Measurements from ENCODE around the gene SOAT1.

DNA sequence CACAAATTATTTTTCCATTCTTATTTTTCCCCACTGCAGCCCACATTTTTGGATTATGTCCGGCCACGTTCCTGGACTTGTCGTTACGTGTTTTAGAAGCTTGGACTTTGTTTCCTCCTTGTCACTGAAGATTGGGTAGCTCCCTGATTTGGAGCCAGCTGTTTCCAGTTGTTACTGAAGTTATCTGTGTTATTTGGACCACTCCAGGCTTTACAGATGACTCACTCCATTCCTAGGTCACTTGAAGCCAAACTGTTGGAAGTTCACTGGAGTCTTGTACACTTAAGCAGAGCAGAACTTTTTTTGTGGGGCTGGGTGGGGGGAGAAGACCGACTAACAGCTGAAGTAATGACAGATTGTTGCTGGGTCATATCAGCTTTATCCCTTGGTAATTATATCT, 59.9 kb downstream of the SOAT1 start:
- TF ChIP-seq CEBPB (IDR thresholded peaks at IDR 0.05) (no peak), EP300 (IDR thresholded peaks at IDR 0.05; ENCODE audit: borderline replicate concordance) (no peak), RAD21 (IDR thresholded peaks at IDR 0.05; ENCODE audit: low read depth) (no peak), FOXM1 (IDR thresholded peaks at IDR 0.05; ENCODE audit: borderline replicate concordance, low read depth) (no peak), TAF1 (IDR thresholded peaks at IDR 0.05; ENCODE audit: low read depth) (no peak), TEAD4 (IDR thresholded peaks at IDR 0.05) (no peak), EGR1 (IDR thresholded peaks at IDR 0.05) (no peak)
- TF ChIP-seq, protein P1, sequence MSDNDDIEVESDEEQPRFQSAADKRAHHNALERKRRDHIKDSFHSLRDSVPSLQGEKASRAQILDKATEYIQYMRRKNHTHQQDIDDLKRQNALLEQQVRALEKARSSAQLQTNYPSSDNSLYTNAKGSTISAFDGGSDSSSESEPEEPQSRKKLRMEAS (IDR thresholded peaks at IDR 0.05): no peak
- TF ChIP-seq, protein P2, sequence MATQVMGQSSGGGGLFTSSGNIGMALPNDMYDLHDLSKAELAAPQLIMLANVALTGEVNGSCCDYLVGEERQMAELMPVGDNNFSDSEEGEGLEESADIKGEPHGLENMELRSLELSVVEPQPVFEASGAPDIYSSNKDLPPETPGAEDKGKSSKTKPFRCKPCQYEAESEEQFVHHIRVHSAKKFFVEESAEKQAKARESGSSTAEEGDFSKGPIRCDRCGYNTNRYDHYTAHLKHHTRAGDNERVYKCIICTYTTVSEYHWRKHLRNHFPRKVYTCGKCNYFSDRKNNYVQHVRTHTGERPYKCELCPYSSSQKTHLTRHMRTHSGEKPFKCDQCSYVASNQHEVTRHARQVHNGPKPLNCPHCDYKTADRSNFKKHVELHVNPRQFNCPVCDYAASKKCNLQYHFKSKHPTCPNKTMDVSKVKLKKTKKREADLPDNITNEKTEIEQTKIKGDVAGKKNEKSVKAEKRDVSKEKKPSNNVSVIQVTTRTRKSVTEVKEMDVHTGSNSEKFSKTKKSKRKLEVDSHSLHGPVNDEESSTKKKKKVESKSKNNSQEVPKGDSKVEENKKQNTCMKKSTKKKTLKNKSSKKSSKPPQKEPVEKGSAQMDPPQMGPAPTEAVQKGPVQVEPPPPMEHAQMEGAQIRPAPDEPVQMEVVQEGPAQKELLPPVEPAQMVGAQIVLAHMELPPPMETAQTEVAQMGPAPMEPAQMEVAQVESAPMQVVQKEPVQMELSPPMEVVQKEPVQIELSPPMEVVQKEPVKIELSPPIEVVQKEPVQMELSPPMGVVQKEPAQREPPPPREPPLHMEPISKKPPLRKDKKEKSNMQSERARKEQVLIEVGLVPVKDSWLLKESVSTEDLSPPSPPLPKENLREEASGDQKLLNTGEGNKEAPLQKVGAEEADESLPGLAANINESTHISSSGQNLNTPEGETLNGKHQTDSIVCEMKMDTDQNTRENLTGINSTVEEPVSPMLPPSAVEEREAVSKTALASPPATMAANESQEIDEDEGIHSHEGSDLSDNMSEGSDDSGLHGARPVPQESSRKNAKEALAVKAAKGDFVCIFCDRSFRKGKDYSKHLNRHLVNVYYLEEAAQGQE (IDR thresholded peaks at IDR 0.05; ENCODE audit: low read depth): no peak
